ACHN (cell line): ENCODE results near the gene CLDN15.
"Not testable (repeated sequence)": the region's sequence is repeated elsewhere in the genome, so short reads cannot be mapped to it uniquely, and the experiment has no call there.

Source experiments
- DNase-seq: peaks from one replicate; pipeline ENCODE4 v3.0.0-alpha.2; 2015
- in situ Hi-C: cut with HindIII; loops from 2 replicates; pipeline ENCODE4 v1.10.0; 2017; ENCODE audit warnings: low sequenced_read_pairs, low pct_ligation_motif_present, low pct_unique_long_range_greater_than_20kb

Gene CLDN15, protein sequence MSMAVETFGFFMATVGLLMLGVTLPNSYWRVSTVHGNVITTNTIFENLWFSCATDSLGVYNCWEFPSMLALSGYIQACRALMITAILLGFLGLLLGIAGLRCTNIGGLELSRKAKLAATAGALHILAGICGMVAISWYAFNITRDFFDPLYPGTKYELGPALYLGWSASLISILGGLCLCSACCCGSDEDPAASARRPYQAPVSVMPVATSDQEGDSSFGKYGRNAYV

DNA sequence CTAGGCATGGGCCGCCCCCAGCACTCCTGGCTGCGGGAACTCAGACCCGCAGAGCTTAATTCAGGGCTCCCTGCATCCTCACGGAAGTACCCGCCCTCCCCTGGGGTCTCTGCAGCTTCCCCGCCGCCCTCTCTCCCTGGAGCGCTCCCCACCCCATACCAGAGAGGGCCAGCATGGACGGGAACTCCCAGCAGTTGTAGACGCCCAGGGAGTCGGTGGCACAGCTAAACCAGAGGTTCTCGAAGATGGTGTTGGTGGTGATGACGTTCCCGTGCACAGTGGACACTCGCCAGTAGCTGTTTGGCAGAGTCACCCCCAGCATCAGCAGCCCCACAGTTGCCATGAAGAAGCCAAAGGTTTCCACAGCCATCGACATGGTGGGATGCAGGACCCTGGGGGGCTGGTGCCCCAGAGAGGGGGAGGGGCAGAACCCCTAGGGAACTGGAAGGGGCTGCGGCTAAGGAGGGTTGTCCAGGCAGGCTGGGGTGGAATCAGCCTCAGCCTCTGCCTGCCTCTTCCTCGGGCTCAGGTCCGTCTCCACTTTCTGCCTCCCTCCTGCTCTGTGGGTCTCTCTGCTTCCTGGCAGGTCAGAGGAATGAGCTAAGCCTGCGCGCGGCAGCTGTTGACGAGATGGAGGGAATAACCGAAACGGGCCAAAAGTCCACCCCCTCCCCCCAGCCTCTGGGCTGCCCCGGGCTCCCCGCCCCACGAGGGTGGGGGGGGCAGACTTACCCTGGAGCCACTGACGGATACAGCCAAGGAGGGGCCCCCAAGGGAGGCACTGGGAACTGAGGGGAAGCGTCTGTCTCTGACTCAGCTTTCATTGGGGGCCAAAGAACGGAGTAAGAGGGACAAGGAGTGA is at the start of gene CLDN15:
TSS of gene CLDN15 (minus strand) at position 597 of the 862 bp plus-strand sequence. CDS start at position 376, 221 bp downstream.
- in situ Hi-C loops = no loop called here

DNA sequence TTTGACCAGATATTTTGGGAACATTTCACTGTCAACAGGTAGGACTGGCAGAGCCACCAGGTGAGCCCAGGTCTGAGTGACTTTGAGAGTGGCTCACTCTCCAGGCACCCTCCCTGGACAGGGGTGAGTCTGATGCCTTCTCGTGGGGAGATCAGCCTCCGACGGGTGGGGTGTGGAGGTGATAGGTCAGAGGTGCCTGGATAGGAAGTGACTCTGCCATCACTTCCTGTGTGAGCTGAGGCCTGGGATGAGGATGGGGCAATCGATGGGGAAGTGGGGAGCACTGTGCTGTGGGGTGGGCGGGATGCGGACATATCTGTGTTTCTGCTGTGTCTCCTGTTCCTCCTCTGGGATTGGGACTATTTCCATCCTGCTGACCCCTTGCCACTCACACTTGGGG is 49.4 kb upstream of the CLDN15 start:
- in situ Hi-C loops = no loop called here

More for the DNA sequence above, at the start of gene CLDN15:
- no peak for DNase-seq

GRCh38 chr7:101285880-101286279 is 48.3 kb upstream of the CLDN15 start:
- in situ Hi-C loops, DNase-seq: not testable (repeated sequence)

More for the DNA sequence above, 49.4 kb upstream of the CLDN15 start:
- DNase-seq = no peak

DNA sequence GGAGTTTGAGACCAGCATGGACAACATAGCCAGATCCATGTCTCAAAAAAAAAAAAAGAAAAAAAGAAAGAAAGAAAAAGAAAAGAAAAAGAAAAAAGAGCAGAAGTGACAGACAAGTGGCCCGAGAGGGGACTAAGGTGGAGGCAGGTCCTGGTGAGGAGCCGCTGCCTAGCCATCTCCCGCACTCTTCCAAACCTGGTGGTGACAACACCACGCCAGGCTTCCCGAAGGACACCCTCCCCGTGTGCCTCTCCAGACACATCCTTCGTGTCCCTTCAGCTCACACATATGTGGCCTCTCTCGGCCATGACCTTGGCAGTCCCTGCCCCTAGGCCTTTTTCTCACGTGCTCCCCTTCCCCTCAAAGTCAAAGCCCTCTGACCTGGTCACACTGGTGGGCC is 47.6 kb upstream of the CLDN15 start:
- DNase-seq = no peak
- in situ Hi-C loops = no loop called here

- DNase-seq, in situ Hi-C loops: not testable (repeated sequence)
Measured at GRCh38 chr7:101280912-101281311, 43.3 kb upstream of the CLDN15 start.

DNA sequence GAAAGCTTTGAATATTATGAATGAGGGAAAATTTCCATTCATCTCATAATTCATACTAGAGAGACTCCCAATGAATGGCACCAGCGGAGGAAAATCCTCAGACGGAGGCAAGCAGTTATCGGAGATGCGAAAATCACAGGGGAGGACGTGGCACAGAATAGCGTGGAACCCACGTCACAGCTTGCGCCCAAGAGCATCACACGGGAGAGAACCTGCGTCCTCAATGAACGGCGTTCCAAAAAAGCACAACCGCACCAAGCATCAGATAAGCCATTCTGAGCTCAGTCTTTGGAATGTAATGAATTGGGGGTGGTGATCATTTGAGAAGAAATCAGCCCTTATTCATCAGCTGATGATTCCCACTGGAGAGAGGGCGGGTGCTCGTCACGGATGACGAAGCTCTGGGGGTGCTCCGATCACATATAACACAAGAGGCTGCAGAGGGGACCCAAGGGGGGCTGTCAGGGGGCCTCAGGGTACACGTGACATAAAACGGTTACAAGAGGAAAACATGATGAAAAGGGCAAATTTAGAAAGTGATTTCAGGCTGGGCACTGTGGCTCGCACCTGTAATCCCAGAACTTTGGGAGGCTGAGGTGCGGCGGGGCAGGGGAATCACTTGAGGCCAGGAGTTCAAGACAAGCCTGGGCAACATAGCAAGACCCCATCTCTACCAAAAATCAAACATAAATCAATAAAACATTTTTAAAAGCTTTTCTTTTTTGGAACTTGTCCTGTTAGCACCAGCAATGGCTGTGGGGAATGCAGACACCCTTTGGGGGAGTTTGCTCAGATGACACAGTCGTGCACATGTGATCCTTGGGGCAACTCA is 41.1 kb upstream of the CLDN15 start:
- in situ Hi-C loops = no loop called here
- DNase-seq = no peak

GRCh38 chr7:101277155-101277554 is 39.6 kb upstream of the CLDN15 start:
- DNase-seq = no peak
- in situ Hi-C loops = no loop called here

- in situ Hi-C loops = no loop called here
- DNase-seq = no peak
Measured at GRCh38 chr7:101273206-101273605, 35.6 kb upstream of the CLDN15 start.

GRCh38 chr7:101271021-101271420 is 33.4 kb upstream of the CLDN15 start:
- no peak for DNase-seq
- in situ Hi-C loops = no loop called here

DNA sequence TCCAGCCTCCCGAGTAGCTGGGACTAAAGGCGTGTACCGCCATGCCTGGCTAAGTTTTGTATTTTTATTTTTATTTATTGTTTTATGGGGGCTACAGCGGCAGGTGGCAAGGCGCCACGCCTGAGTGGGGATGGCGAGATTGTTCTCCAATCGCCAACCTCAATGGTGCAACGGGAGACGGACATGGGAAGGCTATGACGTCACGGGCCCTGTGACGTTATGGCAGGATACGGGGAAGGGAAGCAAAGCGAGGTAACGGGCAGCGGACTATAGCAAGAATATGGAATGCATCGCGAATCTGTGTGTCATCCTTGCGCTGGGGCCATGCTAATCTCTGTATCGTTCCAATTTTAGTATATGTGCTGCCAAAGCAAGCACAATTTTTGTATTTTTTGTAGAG is 32.1 kb upstream of the CLDN15 start:
- in situ Hi-C loops = no loop called here
- no peak for DNase-seq

DNA sequence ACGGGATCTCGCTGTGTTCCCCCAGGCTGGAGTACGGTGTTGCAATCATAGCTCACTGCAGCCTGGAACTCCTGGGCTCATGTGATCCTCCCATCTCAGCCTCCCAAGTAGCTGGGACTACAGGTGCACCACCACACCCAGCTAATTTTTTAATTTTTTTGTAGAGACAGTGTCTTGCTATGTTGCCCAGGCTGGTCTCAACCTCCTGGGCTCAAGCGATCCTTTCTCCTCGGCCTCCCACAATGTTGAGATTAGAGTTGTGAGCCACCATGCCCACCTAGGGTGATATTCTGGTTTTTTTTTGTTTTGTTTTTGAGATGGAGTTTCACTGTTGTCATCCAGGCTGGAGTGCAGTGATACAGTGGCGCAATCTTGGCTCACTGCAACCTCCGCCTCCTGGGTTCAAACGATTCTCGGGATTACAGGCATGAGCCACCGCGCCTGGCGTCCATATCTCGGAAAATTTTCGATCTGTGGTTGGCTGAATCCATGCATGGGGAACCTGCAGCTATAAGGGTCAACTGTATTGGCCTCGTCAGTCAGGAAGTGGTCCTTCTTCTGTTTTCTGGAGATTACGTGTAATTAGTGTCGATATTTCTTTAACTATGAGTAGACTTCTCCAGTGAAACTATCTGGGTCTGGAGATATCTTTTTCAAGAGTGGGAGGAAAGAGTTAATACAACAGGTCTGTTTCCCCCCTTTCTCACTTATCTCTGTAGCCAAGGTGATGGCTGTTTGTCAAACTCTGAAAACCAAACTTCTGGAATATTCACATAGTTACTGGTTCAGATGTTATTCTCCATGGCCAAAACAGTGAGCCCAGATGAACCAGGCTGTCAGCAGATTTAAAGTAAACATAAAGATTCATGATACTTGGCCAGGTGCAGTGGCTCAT is 28.3 kb upstream of the CLDN15 start:
- no peak for DNase-seq
- in situ Hi-C loops = no loop called here

- DNase-seq, in situ Hi-C loops: not testable (repeated sequence)
Measured at GRCh38 chr7:101264102-101264706, 26.6 kb upstream of the CLDN15 start.

- in situ Hi-C loops = loop anchor here (5.0 kb wide), 1 partner anchor 41 kb away; the partner anchor contains the start of genes PLOD3 and ZNHIT1
- no peak for DNase-seq
Measured at GRCh38 chr7:101258243-101258731, 20.7 kb upstream of the CLDN15 start.

DNA sequence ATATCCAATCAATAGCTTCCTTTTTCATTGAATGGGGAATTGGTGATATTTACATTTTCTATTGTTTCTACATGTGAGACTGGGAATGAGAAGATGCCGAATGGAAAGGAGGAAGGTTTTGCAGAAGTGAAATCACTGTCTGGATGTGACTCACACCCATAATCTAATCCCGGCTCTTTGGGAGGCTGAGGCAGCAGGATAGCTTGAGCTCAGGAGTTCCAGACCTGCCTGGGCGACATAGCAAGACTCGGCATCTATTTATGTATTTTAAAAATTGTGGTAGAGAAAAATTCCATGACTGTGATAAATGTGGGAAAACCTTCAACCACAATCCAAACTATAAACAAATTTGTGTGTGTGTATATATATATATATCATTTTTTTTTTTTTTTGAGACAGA is 18.2 kb upstream of the CLDN15 start:
- in situ Hi-C loops = loop anchor here (5.0 kb wide), 1 partner anchor 38 kb away; the partner anchor contains the start of genes PLOD3 and ZNHIT1
- no peak for DNase-seq

DNA sequence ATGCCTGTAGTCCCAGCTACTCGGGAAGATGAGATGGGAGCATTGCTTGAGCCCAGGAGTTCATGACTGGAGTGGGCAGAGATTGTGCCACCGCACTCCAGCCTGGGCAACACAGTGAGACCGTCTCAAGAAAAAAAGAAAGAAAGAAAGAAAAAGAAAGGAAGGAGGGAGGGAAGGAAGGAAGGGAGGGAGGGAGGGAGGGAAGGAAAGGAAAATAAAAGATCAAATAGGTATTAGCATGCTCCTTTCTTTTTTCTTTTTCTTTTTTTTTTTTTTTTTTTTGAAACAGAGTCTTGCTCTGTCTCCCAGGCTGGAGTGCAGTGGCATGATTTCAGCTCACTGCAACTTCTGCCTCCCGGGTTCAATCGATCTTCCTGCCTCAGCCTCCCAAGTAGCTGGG is 15.6 kb upstream of the CLDN15 start:
- DNase-seq, in situ Hi-C loops: not testable (repeated sequence)

DNA sequence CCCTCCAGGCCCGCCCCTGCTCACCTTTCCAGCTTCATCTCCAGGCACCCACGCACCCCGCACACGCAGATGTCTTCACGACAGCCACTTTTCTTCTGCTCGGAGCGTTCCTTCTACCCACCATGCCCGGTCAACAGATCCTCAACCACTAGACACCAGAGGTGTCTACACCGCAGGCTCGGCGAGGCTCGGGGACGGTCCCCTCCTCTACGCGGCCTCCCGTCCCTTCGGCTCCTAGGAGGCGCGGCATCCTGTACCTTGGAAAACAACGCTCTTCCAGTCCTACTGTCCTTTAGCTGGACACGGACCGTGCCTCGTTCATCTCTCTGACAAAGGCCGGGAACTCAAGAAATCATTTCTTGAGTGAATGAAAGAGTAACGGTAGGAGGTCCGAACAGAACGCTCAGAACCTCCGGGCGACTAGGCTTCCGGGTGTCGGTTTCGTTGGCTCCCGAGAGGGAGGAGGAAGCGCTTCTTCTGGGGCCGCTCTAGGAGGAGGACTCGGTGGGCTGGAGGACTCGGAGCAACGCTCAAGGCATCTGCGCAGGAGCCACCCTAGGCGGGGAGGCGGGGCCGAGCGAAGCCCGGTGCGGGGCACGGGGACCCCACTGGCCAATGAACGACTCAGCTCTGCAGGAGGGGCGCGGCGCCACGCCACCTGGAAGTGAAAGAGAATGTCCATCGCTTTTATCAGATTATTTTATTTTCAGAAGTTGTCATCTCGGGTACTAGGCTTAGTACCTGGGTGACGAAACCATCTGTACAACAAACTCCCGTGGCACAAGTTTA is 14.5 kb upstream of the CLDN15 start:
- in situ Hi-C loops = no loop called here
- DNase-seq = peak; percentile 100

GRCh38 chr7:101250324-101250723 is 12.7 kb upstream of the CLDN15 start:
- no peak for DNase-seq
- in situ Hi-C loops = no loop called here
